Mucosa of stomach (tissue), 1 donor: ENCODE data around the gene ETHE1.
"Not testable (repeated sequence)": the region's sequence is repeated elsewhere in the genome, so short reads cannot be mapped to it uniquely, and the experiment has no call there.

Experiments
- H3K27me3 ChIP-seq: one replicate; pipeline ENCODE4 v1.7.0; 2013; ENCODE audit warnings: mild to moderate bottlenecking, low read length; ENCODE audit not compliant: control insufficient read depth, insufficient read depth
- H3K36me3 ChIP-seq: one replicate; pipeline ENCODE4 v1.7.0; 2013; ENCODE audit warnings: low read length; ENCODE audit not compliant: control insufficient read depth, insufficient read depth
- H3K4me1 ChIP-seq: one replicate; pipeline ENCODE4 v1.7.0; 2013; ENCODE audit warnings: mild to moderate bottlenecking, low read length; ENCODE audit not compliant: control insufficient read depth, insufficient read depth
- H3K4me3 ChIP-seq: one replicate; pipeline ENCODE4 v1.7.0; 2013; ENCODE audit warnings: low read length
- H3K9ac ChIP-seq: one replicate; pipeline ENCODE4 v1.7.0; 2013; ENCODE audit warnings: mild to moderate bottlenecking, low read length, moderate library complexity
- H3K9me3 ChIP-seq: one replicate; pipeline ENCODE4 v1.7.0; 2013; ENCODE audit warnings: mild to moderate bottlenecking, low read length, moderate library complexity; ENCODE audit not compliant: control insufficient read depth
- donor health status: Pancreatic carcinoma.

Gene ETHE1

GRCh38 chr19:43562226-43562697, 35.3 kb upstream of the ETHE1 start:
- Histone ChIP-seq H3K9me3 (no peaks in the 10 kb centered on the region), H3K4me3 (no peak overlapping the region), H3K36me3 (peaks cover 8% of the 10 kb centered on the region), H3K9ac (no peak overlapping the region), H3K27me3 (no peaks in the 10 kb centered on the region), H3K4me1 (no peaks in the 10 kb centered on the region)

DNA sequence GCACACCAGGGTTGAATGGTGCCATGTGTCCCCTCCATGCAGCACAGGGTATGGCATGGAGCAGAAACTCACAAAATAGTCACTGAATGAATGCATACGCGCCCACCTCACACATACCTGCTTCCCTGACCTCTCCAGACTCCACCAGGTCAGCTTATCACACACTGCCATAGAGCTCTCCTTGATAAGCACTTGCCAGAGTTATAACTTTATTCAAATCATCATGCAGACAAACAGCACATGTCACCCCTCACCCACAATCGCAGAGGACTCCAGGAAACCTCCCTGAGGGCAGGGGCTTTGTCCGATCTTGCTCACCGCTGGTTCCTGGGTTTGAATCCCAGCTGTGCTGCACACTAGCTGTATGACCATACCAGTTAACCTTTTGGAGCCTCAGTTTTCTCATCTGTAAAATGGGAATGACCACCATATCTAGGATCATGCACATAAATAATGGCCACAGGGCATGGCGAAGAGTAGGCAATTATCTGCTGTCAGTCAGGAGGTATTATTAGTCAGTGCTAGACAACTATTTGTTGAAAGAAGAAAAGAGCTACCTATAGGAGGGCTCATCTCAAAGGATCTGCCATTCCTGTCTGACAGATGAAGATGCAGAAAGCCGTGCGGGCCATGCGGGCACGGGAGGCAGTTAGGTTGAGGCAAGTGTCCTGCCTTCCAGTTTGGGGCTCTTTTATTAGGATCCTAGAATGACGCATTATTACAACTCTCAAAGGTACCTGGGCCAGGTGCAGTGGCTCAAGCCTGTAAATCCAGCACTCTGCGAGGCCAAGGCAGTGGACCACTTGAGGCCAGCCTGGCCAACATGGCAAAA, 34.4 kb upstream of the ETHE1 start:
- H3K9me3 ChIP-seq, result no peaks in the 10 kb centered on the region
- no peak overlapping the region for H3K4me3 ChIP-seq
- H3K4me1 ChIP-seq, result no peaks in the 10 kb centered on the region
- H3K36me3 ChIP-seq, result peaks cover 8% of the 10 kb centered on the region
- no peaks in the 10 kb centered on the region for H3K27me3 ChIP-seq
- no peak overlapping the region for H3K9ac ChIP-seq

- H3K36me3 ChIP-seq, result peaks cover 8% of the 10 kb centered on the region
- no peaks in the 10 kb centered on the region for H3K27me3 ChIP-seq
- H3K9me3 ChIP-seq, result no peaks in the 10 kb centered on the region
- H3K4me3 ChIP-seq, result no peak overlapping the region
- no peaks in the 10 kb centered on the region for H3K4me1 ChIP-seq
- H3K9ac ChIP-seq, result no peak overlapping the region
Measured at GRCh38 chr19:43560687-43561086, 33.7 kb upstream of the ETHE1 start.

DNA sequence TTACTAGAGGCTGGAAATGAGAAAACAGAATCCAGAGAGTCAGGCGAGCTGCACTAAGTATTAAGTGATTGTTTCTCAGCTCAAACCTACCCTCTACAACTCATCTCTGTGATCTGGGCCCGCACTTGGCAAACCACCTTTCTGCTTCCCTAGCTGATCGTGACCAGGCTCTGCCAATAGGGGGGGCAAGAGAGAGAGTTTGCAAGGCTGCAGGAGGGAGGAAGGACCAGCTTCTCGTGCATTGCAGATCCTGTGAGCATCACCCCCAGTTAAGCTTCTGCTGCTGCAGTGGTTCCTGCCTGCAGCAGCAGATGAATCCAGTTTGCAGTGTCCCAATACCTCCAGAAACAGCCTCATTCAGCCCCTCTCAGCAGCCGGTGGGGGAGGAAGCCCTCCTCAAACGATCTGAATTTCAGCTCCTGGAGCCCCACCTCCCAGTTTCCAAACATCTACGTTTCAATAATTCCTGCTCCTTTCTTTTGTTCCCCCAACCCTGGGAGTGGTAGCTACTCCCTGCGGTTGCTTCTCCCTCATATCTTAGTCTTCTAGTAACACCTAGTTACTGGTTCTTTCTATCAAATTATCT, 28.3 kb upstream of the ETHE1 start:
- Histone ChIP-seq H3K9ac (no peak overlapping the region), H3K4me1 (no peaks in the 10 kb centered on the region), H3K4me3 (no peak overlapping the region), H3K36me3 (peaks cover 14% of the 10 kb centered on the region), H3K27me3 (no peaks in the 10 kb centered on the region), H3K9me3 (no peaks in the 10 kb centered on the region)

DNA sequence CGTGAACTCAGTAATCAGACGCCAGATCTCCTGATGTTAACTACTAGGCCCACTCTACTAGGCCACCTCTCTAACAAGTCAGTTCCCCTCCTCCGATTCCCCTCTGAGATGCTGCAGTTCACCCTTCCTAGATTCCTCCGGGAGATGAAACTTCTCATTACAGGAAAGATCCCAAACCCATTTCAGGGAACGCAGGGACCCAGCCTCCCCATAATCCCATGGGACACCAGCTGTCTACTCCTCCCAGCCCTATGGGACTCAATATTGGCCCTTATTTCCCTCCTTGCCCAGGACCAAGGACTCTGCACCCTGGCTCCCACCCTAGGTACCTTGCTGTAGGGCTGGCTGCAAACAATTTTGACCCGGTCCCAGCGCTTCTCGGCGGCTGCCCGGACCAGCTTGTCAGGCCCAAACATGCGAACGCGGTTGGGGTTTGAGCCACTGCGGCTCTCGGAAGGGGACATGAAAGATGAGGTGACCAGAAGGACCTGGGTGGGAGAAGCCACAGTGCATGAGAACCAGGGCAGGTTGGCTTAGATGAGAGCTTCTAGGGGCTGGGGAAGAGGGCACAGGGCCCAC, 27.4 kb upstream of the ETHE1 start:
- Histone ChIP-seq H3K36me3 (peaks cover 14% of the 10 kb centered on the region), H3K4me3 (no peak overlapping the region), H3K4me1 (no peaks in the 10 kb centered on the region), H3K9me3 (no peaks in the 10 kb centered on the region), H3K27me3 (no peaks in the 10 kb centered on the region), H3K9ac (no peak overlapping the region)

DNA sequence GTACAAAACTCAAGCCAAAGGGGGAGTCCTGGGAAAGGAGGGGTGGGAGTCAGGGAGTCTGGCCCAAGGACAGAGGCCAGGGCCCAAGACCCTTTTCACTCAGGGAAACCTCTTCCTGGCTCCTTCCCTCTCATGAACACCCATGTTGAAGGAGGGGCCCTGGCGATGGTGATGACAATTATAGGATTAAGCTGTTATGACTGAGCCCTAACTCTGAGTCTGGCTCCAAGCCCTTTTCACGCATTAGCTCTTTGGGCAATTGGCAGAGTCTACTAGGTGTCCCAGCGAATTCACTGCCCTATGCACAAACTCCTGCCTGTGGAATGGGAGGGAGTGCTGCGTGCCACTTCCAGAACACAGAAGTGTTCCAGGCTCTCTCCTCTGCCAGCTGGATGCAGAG, 26.7 kb upstream of the ETHE1 start:
- Histone ChIP-seq H3K4me1 (no peaks in the 10 kb centered on the region), H3K27me3 (no peaks in the 10 kb centered on the region), H3K9me3 (no peaks in the 10 kb centered on the region), H3K4me3 (no peak overlapping the region), H3K9ac (no peak overlapping the region), H3K36me3 (peaks cover 14% of the 10 kb centered on the region)

DNA sequence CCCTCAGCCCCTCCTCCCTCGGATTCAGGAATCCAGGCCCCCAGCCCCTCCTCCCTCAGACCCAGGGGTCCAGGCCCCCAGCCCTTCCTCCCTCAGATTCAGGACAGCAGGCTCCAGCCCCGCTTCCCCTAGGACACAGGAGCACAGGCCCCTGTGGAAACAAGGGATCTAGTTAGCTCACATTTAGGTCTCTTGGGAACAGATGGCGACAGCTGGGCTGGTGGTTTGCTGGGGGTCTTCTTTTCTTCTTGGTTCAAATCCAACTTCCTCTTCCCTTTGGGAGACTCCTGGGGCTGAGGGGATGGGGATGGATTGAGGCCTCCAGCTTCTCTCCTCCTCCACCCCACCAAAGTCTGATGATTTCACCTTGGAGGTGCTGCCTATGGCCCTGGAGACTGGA, 25.6 kb upstream of the ETHE1 start:
- no peak overlapping the region for H3K4me3 ChIP-seq
- H3K27me3 ChIP-seq, result no peaks in the 10 kb centered on the region
- H3K9ac ChIP-seq, result no peak overlapping the region
- H3K9me3 ChIP-seq, result no peaks in the 10 kb centered on the region
- no peaks in the 10 kb centered on the region for H3K4me1 ChIP-seq
- H3K36me3 ChIP-seq, result peaks cover 14% of the 10 kb centered on the region

DNA sequence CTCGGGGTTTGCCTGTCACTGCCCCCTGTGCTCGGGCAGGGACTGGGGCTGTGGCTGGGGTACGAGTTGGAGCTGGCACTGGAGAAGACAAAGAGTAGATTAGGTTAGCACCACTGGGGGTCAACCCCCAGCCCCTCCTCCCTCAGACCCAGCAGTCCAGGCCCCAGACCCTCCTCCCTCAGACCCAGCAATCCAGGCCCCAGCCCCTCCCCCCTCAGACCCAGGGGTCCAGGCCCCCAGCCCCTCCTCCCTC, 25.1 kb upstream of the ETHE1 start:
- Histone ChIP-seq H3K36me3 (peaks cover 14% of the 10 kb centered on the region), H3K9ac (no peak overlapping the region), H3K4me3 (no peak overlapping the region), H3K4me1 (no peaks in the 10 kb centered on the region), H3K9me3 (no peaks in the 10 kb centered on the region), H3K27me3 (no peaks in the 10 kb centered on the region)

GRCh38 chr19:43551399-43552197, 24.6 kb upstream of the ETHE1 start:
- H3K36me3 ChIP-seq, result peaks cover 14% of the 10 kb centered on the region
- no peaks in the 10 kb centered on the region for H3K4me1 ChIP-seq
- no peak overlapping the region for H3K4me3 ChIP-seq
- no peaks in the 10 kb centered on the region for H3K9me3 ChIP-seq
- no peak overlapping the region for H3K9ac ChIP-seq
- H3K27me3 ChIP-seq, result no peaks in the 10 kb centered on the region

DNA sequence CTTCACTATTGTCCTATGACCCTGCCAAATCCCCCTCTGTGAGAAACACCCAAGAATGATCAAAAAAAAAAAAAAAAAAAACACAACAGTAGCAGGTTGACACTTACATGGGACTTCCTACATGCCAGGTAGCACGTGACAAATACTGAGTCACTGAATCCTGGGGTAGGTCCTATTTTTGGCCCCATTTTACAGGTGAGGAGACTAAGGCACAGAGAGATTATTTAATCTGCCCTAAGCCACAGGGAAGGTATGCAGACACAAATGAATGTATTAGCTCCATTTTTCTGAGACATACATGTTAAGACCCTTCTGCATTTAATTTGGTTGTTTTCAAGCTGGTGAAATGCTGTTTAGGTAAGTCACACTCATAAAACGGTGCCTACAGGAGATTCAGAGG, 21.7 kb upstream of the ETHE1 start:
- Histone ChIP-seq H3K27me3 (no peaks in the 10 kb centered on the region), H3K4me3 (no peak overlapping the region), H3K9ac (no peak overlapping the region), H3K4me1 (no peaks in the 10 kb centered on the region), H3K9me3 (no peaks in the 10 kb centered on the region), H3K36me3 (peaks cover 7% of the 10 kb centered on the region)

- not testable (repeated sequence) for H3K36me3 ChIP-seq, H3K9me3 ChIP-seq, H3K27me3 ChIP-seq, H3K4me3 ChIP-seq, H3K9ac ChIP-seq, H3K4me1 ChIP-seq
Measured at GRCh38 chr19:43547926-43548325, 20.9 kb upstream of the ETHE1 start.

DNA sequence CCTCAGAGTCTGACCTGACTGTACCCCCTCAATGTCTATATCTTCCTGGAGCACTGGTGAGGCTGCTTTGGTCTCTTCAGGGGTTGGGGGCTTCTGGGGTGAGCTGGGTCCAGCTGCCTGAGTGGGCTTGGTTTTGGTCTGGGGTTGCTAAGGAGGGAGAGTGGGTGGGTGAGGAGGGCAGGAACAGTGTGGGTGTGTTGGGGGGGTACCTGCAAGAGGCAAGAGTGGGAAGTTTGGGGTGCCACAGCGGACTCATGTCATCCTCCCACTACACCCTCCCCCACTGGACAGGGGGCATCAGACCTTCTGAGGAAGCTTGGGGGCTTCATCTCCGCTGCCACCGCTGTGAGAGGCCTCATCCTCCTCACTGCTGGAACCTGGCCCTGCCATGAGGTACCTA, 19.6 kb upstream of the ETHE1 start:
- H3K4me3 ChIP-seq, result no peak overlapping the region
- peaks cover 1% of the 10 kb centered on the region for H3K36me3 ChIP-seq
- H3K9ac ChIP-seq, result no peak overlapping the region

More for the DNA sequence above, 19.6 kb upstream of the ETHE1 start:
- Histone ChIP-seq H3K4me1 (no peaks in the 10 kb centered on the region), H3K9me3 (no peaks in the 10 kb centered on the region), H3K27me3 (no peaks in the 10 kb centered on the region)
